Osteocyte (in vitro differentiated cells): ENCODE results near the gene ARF5. TPM values are rescaled to one million over a fixed set of nuclear protein-coding genes. Genes with fewer than 3 reads are reported as not detected.
A peak's percentile ranks its signal among the peaks of the same experiment; 100 is the strongest.

Experiments used
- DNase-seq: peaks from one replicate; pipeline ENCODE4 v3.0.0; 2021; ENCODE audit warnings: mixed read lengths; ENCODE audit not compliant: unreplicated experiment; ENCODE audit errors: extremely low spot score
- H3K27ac Mint-ChIP-seq: one replicate; pipeline ENCODE4 v1.8.0; 2021; ENCODE audit warnings: mild to moderate bottlenecking, mixed read lengths; ENCODE audit not compliant: unreplicated experiment
- H3K27me3 Mint-ChIP-seq: one replicate; pipeline ENCODE4 v1.8.0; 2021; ENCODE audit warnings: mixed read lengths; ENCODE audit not compliant: unreplicated experiment
- H3K36me3 Mint-ChIP-seq: one replicate; pipeline ENCODE4 v1.8.0; 2021; ENCODE audit warnings: mixed read lengths; ENCODE audit not compliant: unreplicated experiment
- H3K4me1 Mint-ChIP-seq: one replicate; pipeline ENCODE4 v1.8.0; 2021; ENCODE audit warnings: mixed read lengths; ENCODE audit not compliant: unreplicated experiment
- H3K4me3 Mint-ChIP-seq: one replicate; pipeline ENCODE4 v1.8.0; 2021; ENCODE audit warnings: mild to moderate bottlenecking, moderate library complexity, mixed read lengths; ENCODE audit not compliant: unreplicated experiment
- H3K9me3 Mint-ChIP-seq: one replicate; pipeline ENCODE4 v1.8.0; 2021; ENCODE audit warnings: mixed read lengths; ENCODE audit not compliant: unreplicated experiment
- total RNA-seq: library from RNA; stranded (reverse); gene quantifications from 2 replicates; pipeline ENCODE4 v1.2.1, GENCODE V29; 2021
- TF ChIP-seq, protein P1 (sequence below): fragments of 200-600 bp; sonication (generic); IDR thresholded peaks from 2 replicates; pipeline ENCODE4 v1.5.0; 2021; ENCODE audit warnings: antibody characterized with exemption, mild to moderate bottlenecking, moderate library complexity

The ARF5 gene
- total RNA-seq, 1 donor from 2014 or later, result 191 TPM

DNA sequence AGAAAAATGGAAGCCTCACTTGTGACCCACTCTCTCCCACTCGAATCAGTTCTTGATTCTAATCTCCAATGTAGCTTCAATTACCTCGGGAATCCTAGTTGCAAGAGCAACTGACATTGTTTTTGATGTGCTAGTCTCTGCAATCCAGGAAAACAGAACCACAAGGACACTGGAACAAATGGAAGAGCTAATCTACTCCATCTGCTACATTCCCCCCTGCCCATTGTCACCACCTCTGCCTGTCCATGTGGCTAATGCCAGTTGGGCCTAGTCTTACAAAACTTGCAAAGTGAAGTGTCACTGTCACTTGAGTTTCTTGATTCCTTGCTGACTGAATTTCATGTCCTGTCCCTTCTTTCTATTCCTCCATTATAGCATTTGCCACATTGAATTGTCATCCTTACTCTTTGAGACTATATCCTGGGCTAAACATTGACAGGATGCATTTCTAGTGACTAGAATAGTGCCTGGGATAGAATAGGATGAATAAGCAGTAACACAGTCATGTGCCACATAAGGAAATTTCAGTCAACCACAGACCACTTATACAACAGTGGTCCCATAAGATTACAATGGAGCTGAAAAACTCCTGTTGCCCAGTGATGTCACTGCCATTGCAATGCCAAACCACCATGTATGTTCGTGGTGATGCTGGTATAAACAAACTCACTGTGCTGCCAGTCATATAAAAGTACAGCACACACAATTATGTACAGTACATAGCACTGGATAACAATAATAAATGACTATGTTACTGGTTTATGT lies 16.3 kb upstream of the ARF5 start:
- no peak for DNase-seq
- H3K27me3 Mint-ChIP-seq, result no peaks in the 10 kb centered on the region
- no peak overlapping the region for H3K4me3 Mint-ChIP-seq
- peaks cover 4% of the 10 kb centered on the region for H3K36me3 Mint-ChIP-seq
- TF ChIP-seq, protein P1, sequence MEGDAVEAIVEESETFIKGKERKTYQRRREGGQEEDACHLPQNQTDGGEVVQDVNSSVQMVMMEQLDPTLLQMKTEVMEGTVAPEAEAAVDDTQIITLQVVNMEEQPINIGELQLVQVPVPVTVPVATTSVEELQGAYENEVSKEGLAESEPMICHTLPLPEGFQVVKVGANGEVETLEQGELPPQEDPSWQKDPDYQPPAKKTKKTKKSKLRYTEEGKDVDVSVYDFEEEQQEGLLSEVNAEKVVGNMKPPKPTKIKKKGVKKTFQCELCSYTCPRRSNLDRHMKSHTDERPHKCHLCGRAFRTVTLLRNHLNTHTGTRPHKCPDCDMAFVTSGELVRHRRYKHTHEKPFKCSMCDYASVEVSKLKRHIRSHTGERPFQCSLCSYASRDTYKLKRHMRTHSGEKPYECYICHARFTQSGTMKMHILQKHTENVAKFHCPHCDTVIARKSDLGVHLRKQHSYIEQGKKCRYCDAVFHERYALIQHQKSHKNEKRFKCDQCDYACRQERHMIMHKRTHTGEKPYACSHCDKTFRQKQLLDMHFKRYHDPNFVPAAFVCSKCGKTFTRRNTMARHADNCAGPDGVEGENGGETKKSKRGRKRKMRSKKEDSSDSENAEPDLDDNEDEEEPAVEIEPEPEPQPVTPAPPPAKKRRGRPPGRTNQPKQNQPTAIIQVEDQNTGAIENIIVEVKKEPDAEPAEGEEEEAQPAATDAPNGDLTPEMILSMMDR, result no peak
- no peak overlapping the region for H3K27ac Mint-ChIP-seq
- no peaks in the 10 kb centered on the region for H3K9me3 Mint-ChIP-seq
- H3K4me1 Mint-ChIP-seq, result no peaks in the 10 kb centered on the region

DNA sequence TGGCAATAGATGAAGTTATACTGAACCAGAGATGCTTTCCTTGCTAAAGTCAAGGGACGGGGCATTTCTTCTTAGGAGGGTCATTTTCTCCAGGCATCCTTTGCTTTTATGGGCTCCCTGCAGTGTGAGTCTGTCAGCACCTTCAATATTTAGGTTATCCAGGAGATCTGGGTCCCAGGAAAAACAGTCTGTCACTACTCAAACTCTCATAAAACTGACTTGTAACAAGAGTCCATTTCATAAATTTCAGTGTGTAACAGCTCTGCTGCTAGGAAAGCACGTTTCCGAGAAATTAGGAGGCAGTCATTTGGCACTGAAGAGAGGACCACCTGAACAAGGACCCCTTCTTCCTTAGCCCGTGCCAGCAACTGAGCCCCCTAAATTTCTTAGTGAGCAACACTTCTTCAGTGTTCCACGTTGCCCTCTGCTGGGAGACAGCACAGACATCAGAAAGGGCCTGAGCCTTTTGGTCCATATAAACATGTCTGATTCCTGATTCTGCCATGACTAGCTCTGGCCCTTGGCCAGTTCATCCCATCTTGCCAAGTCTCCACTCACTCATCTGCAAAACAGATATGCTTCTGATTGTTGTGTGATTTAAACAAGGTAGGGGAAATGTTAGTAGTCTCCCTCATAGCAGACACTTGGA lies 10.1 kb upstream of the ARF5 start:
- Mint-ChIP-seq H3K9me3 (no peaks in the 10 kb centered on the region), H3K4me1 (peaks cover 21% of the 10 kb centered on the region), H3K4me3 (no peak overlapping the region), H3K36me3 (peaks cover 23% of the 10 kb centered on the region), H3K27ac (no peak overlapping the region), H3K27me3 (no peaks in the 10 kb centered on the region)
- TF ChIP-seq, protein P1, result peak; percentile 13
- no peak for DNase-seq

DNA sequence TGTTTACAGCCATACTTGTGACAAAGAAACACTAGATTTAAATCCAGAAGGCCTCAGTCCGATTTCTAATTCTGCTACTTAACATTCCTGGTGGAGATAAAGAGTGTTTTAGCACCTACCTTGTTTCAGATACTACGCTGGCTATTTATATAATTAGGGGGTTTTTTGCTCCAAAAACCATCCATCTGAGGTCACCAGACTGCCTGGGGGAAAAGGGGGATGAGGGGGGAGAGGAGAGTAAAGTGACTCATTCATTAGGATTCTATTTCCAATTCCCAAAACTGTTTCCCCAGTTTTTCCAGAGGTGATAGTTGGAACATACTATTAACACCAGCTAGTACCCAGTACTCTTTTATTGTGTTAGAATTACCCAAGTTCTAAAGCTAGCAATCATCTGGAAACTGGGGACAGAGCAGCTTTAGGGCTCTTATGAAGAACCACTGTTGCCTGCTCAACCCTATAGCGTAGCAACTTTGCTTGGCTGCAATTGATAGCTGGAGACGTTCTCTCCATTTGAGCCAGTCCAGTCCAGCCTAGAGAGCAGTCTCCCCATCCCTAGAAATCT lies 9.4 kb upstream of the ARF5 start:
- Mint-ChIP-seq H3K27ac (no peak overlapping the region), H3K9me3 (no peaks in the 10 kb centered on the region), H3K27me3 (no peaks in the 10 kb centered on the region), H3K4me3 (no peak overlapping the region), H3K4me1 (peaks cover 26% of the 10 kb centered on the region), H3K36me3 (peaks cover 26% of the 10 kb centered on the region)
- no peak for DNase-seq
- TF ChIP-seq, protein P1, result no peak

DNA sequence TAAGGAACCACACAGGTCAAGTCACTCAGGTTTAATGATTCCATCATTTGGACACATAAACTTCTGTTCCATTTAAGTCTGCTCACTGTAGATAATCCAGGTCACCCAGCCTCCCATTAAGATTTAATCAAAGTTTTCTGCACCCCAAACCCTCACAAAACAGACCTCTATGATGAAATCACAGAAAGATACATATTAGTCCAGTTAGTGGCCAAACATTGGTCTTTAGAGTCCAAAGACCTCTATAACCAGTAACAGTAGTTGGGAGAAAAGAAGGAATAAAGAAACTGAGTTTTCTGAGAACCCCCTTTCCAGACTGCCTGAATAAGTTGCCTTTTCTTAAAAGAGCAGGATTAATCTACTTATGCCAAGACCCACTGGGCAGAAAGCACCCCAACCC lies 7.6 kb upstream of the ARF5 start:
- Mint-ChIP-seq H3K4me1 (peaks cover 40% of the 10 kb centered on the region), H3K9me3 (no peaks in the 10 kb centered on the region), H3K36me3 (peaks cover 24% of the 10 kb centered on the region), H3K27ac (no peak overlapping the region), H3K4me3 (no peak overlapping the region), H3K27me3 (no peaks in the 10 kb centered on the region)
- TF ChIP-seq, protein P1, result no peak
- no peak for DNase-seq

DNA sequence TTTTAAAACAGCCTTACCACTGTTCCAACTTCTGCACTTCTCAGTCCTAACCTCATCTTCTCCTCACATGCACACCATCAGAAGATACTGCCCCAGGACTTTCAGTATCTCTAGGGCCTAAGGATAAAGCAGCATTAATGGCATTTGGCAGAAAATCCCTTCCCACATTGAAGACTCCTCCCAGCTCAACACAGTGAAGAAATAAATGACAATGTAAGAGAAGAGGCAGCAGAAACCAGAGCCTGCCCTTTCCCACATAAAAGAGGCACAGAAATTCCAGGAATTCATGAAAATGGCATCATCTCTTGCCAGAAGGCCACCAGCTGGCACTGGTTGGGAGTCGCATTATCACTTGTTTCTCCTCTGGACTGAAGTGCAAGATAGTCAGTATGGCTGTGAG lies 6.5 kb upstream of the ARF5 start:
- no peak for DNase-seq
- TF ChIP-seq, protein P1, result no peak
- peaks cover 23% of the 10 kb centered on the region for H3K36me3 Mint-ChIP-seq
- no peak overlapping the region for H3K27ac Mint-ChIP-seq
- peaks cover 43% of the 10 kb centered on the region for H3K4me1 Mint-ChIP-seq
- H3K27me3 Mint-ChIP-seq, result no peaks in the 10 kb centered on the region
- no peak overlapping the region for H3K4me3 Mint-ChIP-seq
- peaks cover 6% of the 10 kb centered on the region for H3K9me3 Mint-ChIP-seq
